ENCODE data around the gene AUTS2.

Gene AUTS2

DNA sequence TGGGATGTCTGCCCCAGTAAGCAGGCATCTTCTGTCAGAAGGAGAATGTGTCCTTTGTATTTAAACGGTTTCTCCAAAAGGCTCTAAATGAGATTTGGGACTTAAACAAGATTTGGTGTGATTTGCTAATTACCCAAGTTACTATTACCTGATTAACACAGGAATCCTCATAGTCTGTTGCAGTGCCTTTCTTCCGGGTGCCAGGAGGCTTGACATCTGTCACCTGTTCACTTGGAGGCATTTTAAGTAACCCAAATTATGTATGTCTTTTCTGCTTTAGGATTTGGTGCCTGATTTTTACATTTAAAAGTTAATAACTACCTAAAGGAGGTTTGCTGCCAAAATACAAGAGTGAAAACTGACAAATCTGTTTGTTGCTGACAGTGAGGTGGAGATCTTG lies 945.7 kb downstream of the AUTS2 start:
- DNase-seq (ENCODE audit: low read depth in 2 of 2): no peak

DNA sequence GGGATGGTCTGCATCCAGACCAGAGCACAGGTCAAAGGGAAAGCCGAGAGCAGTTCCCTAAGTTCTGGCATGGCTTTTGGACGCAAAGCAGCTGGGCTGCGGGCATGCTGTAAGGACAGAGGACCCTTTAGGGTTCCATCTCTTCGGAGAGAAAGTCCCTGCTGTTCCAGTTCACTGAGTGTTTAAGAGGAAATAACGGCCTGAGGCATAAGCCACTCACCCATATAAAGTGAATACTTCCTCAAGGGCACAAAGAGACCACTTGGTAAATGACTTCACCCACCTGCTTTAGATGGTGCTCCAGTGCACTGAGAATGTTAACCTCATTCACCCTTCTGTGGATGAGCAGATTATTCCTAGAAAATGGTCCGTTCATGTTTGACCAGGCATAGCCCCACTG lies 946.9 kb downstream of the AUTS2 start:
- no peak for DNase-seq (ENCODE audit: low read depth in 2 of 2)

DNA sequence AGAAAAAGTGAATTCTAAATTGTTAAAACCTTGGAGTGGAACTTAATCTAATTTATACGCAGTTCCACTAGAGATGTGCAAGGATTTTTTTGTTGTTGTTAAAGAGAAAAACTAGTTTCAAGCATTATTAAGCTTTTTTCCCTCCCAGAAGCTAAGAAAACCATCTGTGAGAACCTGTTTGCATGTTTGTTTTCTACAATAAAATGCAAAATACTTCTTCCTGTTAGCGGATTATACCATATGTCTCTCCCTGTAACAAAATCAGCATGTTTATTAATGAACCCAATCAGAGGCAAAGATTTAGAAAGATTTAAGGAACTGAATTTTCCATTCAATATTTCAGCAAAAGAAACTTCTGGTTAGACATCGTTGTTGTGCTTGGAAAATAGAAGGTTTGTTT lies 953.9 kb downstream of the AUTS2 start:
- no peak for DNase-seq (ENCODE audit: low read depth in 2 of 2)

DNA sequence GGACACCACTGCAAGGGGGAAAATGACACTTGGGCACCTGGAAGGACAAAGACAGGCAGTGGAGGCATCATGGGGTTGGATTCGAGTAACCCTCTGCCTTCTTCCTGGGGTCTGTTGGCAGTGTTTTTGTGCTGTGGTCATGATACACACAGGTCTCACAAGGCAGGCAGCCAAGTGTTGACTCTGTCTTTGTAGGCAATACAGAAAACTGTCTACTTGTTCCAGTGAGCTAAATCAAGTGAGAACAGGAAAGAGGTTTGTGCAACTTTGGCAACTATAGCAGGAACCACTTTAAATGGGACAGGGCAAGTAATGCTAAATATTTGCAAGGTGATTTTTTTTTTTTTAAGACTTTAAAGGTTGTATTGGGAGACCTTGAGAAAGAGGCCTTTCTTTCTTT lies 955.1 kb downstream of the AUTS2 start:
- no peak for DNase-seq (ENCODE audit: low read depth in 2 of 2)

DNA sequence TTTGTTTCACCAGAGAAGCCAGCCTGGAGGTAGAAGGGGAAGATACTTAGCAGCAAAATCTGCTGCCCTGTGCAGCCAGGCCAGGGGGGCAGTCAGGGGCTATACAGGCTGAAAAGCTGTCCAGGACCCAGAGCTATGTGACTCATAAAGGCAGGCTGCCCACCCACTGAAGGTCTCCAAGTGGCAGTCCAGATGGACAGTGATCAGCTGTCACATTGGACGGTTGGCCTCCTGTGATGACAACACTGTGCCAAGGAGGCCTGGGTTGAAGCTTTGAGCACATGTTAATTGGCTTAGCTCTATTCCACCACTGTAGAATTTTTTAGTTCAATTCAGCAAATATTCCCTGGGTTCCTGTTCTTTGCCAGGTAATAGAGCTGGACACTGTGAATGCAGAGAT lies 956.4 kb downstream of the AUTS2 start:
- DNase-seq (ENCODE audit: low read depth in 2 of 2): no peak

DNA sequence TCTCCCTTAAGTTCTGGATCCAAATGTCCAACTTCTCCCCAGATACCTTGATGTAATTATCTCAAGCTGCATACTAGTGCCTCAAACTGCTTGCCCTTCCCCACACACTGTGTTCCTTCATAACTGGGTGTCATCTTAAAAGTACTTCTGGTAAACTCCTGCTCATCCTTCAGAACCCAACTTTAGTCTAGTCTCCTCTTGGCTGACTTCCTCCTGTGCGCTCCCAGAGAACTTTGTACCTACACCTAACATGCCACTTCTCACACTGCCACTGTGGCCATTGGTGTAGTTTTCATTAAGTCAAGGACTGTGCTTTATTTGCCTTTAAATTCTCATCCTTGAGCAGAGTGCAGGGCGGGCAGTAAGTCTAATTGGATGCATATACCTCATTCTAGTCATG lies 958.5 kb downstream of the AUTS2 start:
- no peak for DNase-seq (ENCODE audit: low read depth in 2 of 2)

DNA sequence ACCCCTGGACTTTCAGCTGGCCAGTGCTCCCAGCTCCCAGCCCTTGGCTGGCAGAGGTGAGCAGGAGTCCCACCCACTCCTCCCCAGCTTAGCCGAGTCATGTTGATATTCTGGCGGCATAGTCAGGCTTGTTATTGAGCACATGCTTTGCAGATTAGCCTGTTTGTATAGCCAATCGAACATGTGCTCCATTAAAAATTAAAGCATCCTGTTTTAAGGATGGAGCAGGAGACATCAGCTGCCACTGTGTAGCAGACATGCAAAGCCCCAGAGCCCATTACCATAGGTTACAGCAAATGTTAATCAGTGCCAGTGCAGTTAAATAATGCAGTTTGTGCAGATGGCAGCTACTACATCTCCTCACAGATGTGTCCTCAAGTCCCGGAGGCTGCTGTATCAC lies 959.1 kb downstream of the AUTS2 start:
- no peak for DNase-seq (ENCODE audit: low read depth in 2 of 2)

DNA sequence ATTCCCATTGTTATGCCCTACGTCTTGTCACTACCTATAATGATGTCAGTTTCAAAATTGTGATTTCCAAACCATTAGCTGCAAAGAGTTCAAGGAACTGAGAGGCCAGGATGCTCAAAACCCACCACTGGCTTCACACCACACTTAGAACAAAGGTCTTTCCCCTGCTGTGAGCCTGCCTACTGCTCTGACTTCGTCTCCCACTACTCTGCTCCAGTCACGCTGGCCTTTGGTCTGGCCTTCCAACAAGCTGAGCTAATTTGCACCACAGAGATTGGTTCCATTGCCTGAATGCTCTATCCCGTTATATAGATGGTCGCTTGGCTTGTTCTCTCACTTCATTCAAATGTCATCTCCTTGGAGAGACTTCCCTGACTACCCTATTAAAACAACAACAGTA lies 961.5 kb downstream of the AUTS2 start:
- no peak for DNase-seq (ENCODE audit: low read depth in 2 of 2)

DNA sequence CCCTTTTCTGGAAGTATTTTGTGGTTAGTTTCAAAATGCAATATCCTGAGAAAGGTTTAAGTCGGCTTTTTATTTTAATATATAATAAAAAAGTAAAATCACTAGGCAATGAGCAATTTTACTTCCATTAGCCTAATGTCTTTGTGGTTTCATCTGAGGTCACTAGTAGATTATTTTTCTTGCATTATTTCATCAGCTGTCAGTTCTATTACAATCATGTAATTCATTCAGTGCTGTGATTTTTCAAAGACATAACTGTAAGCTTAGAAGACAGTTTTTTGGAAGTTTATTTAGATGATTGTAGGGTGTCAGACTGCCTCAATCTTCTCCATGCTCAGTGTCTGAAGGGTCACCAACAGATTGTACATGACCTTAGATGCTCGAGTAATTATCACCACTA lies 965.7 kb downstream of the AUTS2 start:
- no peak for DNase-seq (ENCODE audit: low read depth in 2 of 2)

DNA sequence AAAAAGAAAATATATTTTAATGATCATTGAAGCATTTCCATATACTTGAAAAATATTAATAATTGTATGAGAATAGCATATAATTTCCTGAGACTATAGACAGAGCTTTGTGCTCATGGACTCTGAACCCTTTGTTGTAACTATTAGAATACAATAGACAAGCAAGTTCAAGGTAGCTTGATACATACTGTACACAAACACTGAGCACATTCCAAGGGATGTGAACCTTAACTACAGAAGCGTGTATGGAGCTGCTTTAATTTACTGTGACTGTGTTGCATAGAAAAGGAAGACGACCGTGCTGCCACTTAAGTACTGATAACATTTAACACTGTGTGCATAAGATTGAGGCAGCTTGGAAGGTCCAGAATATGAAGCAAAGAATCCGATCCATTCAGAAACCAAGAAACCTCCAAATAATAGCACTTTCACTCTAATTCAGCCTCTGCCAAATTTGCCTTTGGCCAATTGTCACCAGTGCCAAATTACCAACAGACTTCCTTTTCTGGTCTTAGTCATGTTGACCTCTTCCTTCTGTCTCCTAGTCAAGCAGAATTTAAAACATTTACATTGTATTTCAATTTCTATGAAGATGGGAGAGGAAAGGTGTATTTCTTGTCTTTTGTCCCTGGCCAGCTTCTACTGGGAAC lies 967.6 kb downstream of the AUTS2 start:
- no peak for DNase-seq (ENCODE audit: low read depth in 2 of 2)

DNA sequence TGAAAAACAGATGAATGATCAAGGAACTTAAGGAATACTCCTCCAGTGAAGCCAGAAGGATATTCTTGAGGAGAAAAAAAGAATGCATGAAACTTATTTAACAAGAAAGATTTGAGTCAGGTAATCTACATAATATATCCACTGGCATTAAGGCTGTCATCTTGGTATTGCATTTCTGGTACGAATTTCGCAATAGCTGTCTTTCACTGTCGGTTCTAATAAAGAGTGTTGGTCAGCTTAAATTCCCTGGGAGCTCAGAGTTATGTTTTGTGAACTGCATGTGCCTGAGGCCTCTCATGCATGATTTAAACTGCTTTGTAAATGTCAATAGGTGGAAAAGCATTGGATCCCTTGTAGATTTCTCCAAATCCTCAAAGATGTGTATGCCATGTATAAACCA lies 968.4 kb downstream of the AUTS2 start:
- no peak for DNase-seq (ENCODE audit: low read depth in 2 of 2)

DNA sequence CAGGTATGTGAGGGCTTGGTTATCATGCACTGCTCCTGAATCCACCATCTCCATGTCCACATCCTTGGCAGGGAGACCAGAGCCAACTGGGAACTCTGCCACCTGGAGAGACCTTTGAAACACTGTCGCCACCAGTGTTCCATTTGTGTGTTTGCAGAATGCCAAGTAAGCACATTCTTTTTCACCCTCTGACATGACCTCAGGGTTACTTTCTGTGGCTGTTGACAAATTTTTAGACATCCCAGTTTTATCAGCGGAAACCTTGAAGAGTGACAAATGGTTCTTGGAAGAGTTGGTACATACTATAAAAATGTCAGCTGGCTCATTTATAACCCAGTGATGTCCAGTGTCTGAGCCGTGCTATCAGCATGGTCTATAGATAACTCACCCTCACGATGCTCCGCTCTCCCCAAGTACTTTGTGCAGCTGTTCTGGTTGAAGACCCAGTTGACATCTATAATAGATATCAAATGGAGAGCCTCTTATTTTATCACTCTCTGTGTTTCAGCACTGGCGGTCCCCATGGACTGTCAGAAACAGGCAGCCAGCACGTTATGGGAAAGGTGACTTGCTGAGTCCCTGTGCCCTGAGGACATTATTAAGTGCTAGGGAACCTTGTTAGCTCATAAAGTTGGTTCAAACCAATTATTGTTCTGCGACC lies 970.5 kb downstream of the AUTS2 start:
- no peak for DNase-seq (ENCODE audit: low read depth in 2 of 2)

DNA sequence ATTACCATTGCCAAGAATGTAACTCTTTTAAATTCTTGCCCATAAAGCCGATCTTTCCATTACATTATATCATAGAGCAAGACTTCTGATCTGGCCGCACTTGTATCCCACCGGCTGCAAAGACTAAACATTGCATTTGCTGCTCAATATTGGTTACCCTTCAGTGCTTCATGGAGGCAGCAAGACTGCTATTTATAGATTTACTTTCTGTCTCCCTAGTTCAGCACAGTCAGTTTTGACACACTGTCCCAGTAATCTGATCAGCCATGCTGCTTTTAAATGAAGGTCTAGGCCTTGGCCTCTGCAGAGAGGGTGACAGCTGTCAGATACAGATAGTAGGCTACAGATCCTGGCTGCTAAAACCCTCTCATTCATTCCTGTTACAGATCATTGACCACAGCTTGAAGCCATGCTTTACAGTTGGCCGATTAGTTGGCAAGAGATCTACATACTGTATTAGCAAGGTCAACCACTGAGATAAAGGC lies 971.1 kb downstream of the AUTS2 start:
- DNase-seq (ENCODE audit: low read depth in 2 of 2): no peak

DNA sequence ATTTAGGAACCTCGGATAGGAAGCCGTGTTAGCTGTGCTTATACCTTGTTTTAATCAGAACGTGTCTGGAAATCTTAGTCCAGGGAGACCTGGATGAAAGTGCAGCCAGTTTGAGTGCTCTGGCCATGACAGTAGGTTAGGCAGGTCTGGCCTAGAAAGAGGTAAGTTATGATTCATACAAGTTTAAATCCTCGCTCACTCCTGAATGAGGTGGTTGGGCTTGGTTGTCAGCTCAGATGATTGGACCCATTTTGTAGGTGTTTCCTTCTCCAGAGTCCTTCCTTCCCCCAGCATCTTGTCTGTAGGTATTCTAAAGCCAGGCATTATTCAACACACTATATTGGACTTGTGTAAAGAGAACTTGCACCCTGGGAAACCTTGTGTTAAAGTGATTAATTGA lies 971.8 kb downstream of the AUTS2 start:
- DNase-seq (ENCODE audit: low read depth in 2 of 2): no peak

DNA sequence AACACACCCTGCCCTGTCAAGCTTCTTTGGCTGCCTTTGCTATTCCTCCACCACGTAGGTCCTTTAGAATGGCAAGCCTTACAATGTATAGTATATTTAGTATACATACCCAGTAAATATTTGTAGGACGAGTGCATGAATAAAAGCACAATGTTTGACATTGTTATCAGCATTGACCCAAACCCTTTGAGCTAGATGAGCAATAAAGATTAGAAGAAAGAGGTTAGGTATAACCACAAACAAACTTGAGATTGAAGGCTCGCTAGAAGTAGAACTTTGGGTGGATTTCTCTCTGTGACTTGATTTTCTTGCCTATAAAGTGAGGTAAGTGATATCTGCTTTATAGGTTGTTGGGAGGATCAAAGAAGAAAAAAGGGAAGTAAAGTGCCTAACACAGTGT lies 972.7 kb downstream of the AUTS2 start:
- no peak for DNase-seq (ENCODE audit: low read depth in 2 of 2)

DNA sequence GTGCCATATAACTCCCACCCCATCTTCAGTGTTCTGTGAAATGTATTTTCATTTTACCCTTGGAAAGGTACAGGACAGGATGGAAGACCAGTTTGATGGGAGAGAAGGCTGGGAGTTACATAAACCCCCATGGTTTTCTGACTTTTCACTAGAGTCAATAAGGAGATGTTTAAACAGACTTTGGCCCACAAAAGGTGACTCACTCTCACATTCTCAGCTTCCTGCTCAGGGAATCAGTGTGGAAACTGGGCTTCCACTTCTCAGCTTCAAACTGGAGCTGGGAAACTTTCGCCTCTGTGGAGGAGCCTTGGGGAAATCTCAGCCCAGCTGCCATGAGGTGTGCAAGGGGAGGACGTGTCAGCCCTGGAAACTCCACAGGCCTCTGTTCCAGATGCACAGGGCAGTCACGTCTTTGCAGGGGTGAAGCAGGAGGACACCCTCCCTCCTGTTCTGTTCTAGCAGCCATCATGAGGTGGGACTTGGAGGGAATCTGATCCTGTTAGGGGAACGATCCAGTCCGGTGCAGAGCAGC lies 973.2 kb downstream of the AUTS2 start:
- DNase-seq (ENCODE audit: low read depth in 2 of 2): no peak

DNA sequence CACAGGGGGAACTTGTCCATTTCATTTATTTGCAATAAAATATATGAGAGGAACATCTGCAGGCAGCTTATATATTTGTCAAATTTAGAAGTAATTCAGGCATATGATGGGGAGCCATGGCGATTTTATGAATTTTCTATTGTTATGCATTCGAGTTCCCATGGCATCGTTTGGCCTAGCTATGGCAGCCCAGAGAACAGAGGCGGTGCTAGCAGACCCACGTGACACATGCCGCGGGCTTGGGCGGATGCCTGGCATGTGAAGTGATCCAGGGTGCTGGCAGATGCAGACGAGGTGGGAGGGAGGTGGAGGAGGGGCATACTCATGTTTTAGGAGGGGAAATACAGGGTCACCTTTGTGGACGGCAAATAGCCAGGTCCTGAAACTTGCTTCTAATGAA lies 973.7 kb downstream of the AUTS2 start:
- DNase-seq (ENCODE audit: low read depth in 2 of 2): no peak

DNA sequence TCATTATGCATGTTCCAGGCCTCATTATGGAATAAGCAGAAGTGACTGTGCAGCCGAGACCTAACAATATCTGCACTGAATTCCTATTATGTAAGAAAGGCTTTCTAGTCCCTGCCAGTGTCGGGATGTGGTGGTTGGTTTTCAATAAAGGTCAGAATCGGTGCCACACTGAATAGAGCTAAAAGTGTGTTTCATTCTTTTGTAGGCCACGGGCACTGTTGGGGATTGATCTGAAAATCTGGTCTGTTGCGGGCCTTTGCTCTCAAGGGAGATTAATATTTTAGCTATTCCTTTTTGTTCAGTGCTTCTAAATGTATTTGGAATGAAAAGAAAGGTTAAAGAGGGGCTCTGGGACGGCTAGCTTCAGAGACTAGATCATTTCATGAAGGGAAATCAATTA lies 974.3 kb downstream of the AUTS2 start:
- DNase-seq (ENCODE audit: low read depth in 2 of 2): no peak

DNA sequence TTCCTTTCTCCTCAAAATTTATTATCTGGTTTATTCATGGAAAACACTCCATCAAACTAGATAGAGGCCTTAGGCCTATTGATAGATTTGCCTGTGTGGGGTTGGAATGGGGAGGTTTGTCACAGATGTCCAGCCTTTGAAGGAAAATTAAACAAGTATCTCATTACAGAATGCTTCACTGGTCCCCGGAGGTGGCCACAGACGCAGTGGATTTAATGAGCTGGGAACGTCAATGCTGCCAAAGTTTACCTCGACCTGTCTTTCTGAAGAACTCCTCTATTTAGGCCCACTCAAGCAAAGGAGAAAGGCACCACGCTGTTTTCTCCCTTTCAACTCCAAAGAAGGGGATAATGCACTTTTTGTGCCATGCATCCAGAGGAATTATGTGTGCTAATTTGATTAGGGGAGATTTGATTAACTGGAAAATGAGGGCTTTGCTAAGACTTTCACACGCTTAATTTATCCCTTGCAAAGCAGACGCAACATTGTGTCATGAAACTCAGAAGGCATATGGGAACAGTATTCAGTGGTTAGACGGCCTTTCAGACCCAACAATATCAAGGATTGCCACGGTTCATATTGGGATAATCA lies 974.9 kb downstream of the AUTS2 start:
- no peak for DNase-seq (ENCODE audit: low read depth in 2 of 2)

DNA sequence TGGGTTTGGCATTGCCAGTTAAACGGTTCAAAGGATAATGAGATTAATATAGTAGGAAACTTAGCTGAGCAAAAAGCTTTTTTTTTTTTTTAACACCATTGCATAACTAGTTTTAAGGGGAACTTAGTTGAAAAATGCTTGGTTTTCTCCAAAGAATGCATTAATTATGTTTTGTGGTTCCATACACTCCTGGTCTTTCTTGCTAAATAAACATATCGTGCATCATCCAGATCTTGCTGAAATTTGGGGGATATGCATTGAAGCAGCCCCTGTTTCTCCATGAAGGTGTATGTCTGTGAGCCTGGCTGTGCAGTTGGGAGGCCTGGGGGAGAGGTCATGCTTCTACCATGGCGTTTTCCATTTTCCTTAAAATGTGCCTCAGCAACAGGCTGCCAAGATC lies 975.4 kb downstream of the AUTS2 start:
- no peak for DNase-seq (ENCODE audit: low read depth in 2 of 2)

DNA sequence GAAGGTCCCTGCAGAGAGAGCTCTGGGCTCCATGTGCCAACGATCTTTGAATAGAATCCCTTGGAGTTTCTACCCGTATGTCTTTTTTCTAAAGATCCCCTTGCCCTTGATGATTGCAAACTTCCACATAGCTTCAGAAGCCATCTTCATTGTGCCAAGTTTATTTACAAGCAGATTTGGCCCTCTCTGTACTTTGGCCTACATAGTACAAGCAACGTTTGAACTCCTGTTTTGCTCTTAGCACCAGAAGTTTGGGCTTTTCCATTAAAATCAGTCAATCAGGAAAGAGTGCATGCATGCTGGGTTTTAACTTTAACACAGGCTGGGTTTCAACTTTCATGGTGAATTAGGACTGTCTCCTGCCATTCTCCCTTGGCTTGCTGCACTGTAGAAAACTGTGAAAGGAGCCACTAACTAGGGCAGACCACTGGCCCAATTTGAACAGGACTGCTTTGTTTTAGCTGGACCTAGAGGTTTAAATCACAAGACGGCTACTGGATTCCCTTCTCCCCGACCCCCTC lies 976.1 kb downstream of the AUTS2 start:
- no peak for DNase-seq (ENCODE audit: low read depth in 2 of 2)

DNA sequence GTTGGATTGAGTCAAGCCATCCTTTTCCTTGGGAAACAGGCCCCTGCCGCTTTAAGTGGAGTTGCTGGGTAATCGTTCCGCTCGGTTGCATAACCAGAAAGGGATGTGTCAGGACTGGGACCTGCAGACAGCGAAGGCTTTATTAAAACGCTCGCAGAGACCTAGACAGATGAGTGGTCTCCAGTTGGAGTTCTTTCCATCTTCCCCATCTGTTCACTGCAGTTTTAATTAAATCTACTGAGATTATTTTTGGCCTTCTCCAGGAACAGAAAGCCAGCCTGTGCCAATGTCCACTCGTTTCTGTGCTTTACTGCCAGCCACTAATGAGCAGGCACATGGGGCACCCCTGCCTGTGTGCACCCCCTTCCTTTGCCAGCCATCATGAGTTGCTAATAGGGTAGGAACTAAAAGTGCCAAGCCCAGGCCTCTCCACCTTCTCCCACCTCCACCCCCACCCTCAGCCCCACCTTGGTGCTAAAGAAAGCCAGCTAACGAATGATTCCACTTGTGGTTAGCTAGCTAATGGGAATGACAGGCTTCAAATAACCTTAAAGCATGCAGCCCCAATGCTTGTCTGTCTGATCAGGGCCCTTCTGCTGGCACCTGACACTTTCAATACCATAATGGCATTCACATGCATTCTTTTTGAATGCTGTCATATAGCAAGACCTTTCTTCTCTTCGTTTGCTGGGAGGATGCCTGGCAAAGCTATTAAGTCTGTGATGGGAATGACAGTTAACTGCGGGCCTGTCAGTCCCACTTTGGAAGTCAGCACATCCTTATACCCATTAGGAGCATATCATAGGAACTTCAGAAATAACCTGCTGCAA lies 976.9 kb downstream of the AUTS2 start:
- DNase-seq (ENCODE audit: low read depth in 2 of 2): no peak
